Raji (cell line): ENCODE measurements around the gene DIAPH1.

ENCODE experiments used
- POLR2A ChIP-seq: IDR thresholded peaks from 2 replicates; pipeline ENCODE4 v1.6.1; 2011; ENCODE audit warnings: low read depth, low read length, control low read depth; ENCODE audit not compliant: insufficient read depth

DIAPH1 gene

DNA sequence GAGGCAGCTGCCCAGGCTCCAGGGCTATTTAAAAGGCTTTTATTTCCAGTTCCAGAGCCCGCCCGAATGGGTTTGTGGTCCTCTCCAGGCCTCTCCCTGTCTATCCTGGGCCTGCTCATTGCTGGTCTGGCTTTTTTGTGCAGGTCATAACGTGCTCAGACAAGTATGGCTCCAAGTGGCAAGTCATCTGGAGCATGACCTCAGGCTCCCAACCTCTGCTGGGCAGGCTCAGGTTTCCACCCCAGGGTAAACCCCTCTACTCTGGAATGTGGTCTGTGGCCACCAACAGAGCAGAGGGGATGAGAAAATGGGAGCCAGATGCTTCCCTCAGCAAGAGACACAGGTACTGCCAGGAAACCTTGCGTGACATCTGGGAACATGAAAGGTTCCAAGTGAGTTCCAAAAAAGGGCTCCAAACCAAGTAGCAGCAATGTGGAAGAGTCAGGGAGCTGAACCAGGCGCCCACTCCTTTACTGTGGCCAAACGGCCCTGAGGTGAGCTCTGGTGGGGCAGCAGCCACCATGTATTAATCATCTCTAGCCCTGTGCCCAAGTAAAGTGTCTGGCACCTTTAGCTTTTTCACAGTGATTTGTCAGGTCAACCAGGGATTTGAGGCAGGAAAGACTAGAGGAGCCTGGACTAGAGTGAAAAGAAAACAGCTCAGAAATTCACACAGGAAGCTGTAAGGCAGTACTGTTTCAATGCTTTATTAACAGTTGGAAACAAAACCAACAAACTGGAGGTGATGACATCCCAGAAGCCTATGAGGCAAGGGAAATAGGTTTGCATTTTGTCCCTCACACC lies 104.3 kb downstream of the DIAPH1 start:
- TF ChIP-seq POLR2A: no peak; the same call in 1 of the 2 replicates

DNA sequence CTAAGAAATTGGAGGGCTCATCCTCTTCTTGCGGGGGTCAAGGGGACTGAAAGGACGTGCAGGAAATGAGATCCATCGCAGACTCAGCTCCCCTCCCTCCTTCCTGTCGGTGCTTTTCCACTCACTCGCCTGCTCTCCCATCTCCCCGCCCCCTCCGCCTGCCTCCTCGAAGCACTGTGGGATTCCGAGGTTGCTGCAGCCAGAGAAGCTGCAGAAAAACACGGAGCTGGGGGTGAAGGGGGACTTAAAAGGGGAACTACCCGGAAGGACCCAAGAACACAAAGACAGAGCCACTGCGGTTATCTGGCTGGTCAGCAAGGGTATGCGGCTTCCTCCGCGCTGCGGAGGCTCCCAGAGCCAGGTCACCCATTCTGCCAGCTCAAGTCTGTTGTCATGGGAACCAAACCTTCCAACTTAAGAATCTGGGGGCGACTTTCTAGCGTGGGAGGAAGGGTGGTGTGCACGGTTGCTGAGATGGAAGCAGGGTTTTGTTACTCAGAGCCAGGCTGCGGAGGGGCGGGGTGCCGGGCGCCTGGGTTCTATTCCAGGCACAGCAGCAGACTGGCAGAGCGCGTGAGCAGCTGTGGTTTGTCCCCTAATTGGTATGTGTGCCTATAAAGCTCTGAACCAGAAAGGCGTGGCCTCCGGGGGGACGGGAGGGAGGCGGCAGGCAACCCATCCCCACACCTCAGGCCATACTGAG lies 105.0 kb downstream of the DIAPH1 start:
- TF ChIP-seq POLR2A: peak; percentile 68

DNA sequence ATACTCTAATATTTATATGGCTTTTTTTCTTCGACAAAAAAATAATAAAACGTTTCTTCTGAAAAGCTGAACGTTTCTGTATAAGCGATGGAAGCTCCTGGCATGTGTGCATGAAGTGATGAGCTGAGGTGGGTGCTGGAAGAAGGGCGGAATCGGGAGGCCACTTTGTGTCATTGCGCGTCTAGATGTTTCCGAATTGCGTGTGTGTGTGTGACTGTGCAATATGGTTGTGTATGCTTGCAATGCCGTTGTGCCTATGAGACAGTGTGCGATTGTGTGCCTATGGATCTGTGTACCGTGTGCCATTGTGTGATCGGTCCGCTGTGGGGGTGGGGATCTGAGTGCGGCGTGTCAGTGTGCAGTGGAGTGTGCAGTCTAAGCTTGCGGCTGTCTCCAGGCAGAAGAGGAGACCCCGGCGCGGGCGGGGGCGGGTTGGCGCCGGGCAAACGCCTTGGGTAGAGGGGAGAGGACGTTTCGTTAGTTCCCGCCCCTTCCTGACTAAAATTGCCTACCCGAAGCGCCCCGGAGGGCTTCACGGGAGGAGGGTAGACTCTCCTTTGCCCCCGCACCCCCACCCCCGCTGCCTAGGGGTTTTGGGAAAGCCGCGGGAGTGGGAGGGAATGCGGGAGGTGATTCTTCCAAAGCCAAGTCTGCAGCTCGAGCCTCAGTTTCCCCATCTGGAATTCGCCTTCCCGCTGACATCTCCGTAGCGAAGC lies 105.7 kb downstream of the DIAPH1 start:
- peak; percentile 48 for TF ChIP-seq POLR2A

DNA sequence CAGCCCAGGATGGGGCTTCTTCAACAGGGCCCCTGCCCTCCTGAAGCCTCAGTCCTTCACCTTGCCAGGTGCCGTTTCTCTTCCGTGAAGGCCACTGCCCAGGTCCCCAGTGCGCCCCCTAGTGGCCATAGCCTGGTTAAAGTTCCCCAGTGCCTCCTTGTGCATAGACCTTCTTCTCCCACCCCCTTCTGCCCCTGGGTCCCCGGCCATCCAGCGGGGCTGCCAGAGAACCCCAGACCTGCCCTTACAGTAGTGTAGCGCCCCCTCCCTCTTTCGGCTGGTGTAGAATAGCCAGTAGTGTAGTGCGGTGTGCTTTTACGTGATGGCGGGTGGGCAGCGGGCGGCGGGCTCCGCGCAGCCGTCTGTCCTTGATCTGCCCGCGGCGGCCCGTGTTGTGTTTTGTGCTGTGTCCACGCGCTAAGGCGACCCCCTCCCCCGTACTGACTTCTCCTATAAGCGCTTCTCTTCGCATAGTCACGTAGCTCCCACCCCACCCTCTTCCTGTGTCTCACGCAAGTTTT lies 106.3 kb downstream of the DIAPH1 start:
- TF ChIP-seq POLR2A: 0 out of 2 replicates have a peak, but pooled peaks have one; percentile 30

DNA sequence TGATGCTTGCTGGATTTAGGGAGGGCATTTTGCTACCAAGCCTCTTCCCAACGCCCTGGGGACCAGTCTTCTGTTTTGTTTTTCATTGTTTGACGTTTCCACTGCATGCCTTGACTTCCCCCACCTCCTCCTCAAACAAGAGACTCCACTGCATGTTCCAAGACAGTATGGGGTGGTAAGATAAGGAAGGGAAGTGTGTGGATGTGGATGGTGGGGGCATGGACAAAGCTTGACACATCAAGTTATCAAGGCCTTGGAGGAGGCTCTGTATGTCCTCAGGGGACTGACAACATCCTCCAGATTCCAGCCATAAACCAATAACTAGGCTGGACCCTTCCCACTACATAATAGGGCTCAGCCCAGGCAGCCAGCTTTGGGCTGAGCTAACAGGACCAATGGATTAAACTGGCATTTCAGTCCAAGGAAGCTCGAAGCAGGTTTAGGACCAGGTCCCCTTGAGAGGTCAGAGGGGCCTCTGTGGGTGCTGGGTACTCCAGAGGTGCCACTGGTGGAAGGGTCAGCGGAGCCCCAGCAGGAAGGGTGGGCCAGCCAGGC lies 107.0 kb downstream of the DIAPH1 start:
- no peak for TF ChIP-seq POLR2A

DNA sequence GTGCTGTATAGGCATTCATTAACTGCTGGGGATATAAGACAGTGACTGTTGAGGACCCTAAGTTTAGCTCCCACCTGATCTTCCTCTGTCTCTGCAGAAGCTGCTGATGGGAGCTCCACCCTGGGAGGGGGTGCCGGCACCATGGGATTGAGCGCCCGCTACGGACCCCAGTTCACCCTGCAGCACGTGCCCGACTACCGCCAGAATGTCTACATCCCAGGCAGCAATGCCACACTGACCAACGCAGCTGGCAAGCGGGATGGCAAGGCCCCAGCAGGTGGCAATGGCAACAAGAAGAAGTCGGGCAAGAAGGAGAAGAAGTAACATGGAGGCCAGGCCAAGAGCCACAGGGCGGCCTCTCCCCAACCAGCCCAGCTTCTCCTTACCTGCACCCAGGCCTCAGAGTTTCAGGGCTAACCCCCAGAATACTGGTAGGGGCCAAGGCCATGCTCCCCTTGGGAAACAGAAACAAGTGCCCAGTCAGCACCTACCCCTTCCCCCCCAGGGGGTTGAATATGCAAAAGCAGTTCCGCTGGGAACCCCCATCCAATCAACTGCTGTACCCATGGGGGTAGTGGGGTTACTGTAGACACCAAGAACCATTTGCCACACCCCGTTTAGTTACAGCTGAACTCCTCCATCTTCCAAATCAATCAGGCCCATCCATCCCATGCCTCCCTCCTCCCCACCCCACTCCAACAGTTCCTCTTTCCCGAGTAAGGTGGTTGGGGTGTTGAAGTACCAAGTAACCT lies 107.8 kb downstream of the DIAPH1 start:
- TF ChIP-seq POLR2A: peak; percentile 74

DNA sequence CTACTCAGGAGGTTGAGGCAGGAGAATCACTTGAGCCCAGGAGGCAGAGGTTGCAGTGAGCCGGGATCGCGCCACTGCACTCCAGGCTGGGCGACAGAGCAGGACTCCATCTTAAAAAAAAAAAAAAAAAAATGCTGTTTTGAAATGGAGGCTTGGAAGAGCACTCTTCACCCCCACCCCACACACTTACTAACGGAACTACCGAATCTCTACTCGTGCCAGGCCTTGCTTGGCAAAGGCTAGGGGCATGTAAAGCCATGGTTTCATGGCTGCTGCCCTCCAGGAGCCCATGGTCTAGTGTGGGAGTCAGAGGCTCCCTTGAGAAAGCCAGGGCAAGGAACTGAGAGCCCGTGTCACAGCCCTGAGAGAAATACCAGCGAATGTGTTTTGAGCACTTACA lies 108.6 kb downstream of the DIAPH1 start:
- TF ChIP-seq POLR2A: no peak; the same call in 1 of the 2 replicates

DNA sequence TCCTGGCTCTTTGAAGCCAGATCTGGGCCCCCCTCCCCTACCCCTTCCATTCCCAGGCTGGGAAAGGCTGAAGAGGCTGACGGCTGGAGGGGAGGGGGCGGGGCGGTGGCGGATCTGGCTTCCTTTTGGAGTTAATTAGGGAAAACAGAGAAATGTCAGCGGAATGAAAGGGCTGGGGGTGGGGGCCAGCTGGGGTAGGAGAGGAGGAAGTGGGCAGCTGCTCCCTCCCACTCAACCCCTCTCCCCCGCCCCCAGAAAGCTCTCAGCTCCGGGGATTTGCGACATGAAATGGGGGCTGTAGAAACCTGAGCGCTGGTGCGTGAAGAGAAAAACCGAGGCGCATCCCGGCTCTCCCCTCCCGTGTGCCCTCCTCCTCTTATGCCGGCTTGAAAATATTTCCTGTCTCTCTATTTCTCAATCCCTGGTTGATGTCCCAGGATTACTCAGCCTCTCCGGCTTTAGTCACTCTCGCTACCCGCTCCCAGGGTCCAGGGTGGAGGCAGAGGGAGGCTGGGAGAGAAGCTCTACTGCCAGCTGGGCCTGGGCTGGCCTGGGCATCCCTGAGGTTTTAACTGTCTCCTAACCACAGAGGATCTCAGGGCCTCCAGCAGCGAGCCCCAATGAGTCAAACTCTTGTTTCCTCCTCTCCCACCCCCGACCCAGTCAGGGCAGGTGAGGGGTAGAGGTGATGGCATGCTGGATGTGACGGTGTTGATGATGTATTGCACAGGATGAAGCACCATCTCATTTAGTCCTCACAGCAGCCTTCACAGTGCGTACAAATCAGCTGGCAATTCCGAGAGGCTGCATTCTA lies 109.8 kb downstream of the DIAPH1 start:
- TF ChIP-seq POLR2A: 0 out of 2 replicates have a peak, but pooled peaks have one; percentile 26

DNA sequence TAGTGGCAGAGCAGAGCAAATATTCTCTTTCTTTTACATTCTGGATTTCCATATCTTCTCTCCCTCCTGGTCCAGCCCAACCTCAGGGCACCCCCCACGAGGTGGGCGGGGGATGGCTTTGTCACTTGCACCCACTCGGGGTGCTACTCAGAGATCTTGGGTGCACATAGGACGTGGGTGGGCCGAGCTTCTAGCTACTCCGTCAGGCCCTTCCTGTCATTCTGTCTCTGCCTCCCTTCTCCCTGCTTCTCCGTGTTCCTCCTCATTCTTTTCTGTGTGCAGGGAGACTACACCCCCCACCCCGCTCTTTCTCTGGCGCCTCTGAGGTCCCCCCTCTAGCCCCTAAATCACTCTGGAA lies 110.4 kb downstream of the DIAPH1 start:
- TF ChIP-seq POLR2A: 0 out of 2 replicates have a peak, but pooled peaks have one; percentile 11

DNA sequence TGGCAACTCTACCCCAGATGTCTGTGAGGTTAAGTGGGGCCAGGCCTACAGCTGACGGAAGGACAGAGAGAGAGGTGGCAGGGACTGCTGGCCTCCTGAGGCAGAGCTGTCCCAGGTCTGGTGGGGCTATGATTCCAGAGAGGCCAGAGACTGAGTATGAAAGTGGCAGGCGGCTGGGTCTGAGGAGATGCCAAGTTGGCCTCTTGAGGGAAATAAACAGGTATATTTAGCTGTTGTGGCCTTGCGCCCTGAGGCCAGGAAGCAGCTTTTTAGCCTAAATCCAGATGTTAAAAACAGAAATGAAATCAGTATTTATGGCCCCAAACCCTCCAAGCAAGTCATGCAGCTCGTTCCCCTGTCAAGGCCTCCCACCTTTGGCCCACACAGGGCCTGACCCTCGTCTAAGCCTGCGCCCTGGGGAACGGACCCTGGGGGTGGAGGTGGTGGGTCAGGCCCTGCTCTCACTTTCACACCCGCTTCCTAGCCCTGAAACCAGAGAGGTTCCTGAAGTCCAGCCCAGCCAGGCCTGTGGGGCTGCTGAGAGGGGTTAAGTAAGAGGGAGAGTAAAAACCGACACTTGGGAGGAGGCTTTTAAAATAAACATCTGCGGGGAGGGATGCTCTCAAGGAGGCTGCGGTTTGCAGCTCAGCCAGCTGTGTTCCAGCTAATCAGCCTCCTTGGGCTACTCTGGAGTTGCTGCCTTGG lies 111.3 kb downstream of the DIAPH1 start:
- TF ChIP-seq POLR2A: 0 out of 2 replicates have a peak, but pooled peaks have one; percentile 21

DNA sequence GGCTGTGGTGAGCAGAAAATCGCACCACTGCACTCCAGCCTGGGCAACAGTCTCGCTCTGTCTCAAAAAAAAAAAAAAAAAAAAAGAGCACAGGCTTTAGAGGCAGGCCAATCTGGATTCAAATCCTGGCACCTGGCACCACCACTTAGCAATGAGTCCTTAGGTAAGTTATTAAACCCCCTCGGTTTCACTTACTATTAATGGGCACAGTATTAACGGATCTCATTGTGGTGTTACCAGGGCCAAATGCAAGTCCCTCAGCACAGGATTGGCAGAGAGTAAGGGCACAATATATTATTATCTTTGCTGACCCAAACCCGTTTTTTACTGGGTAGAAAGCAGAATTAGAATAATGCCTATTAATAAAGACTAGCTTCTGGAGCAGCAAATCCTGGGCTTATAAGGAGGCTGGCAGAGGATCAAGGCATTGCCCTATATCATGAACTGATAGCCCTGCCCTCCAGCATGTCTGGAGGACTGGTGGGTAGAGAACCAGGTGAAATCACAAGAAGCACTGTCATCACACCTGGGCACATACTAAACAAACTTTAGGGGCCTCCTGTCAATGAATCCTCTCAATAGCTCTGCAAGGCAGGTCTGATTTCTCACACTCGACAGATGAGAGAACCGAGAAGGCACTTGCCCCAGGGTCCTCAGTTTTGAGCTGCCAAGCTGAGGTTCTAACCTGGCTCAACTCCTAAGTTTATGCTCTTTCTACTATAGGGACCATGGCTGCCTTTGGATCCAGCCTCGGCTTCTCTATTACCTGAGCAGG lies 112.2 kb downstream of the DIAPH1 start:
- no peak for TF ChIP-seq POLR2A

DNA sequence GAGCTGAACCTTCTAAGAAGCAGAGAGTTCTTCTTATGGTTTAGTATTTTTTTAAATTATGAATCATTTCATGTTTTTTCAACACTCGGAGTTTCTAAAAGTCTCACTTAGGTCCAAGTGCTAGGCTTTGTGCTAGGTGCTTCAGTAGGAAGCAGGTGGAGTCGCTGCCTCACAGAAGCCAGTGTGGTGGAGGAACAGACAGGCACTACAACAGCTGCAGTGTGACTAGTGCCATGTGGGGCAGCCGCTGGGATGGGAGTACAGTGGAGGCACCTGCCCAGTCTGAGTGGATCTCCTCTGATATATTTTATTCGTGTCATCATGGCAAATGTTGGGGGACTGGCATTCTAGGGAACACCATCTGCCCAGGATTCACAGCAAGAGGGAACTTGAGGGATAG lies 114.6 kb downstream of the DIAPH1 start:
- TF ChIP-seq POLR2A: no peak
